AG04449 (cell line): ENCODE data around the gene IGSF3.
"Not testable (repeated sequence)": the region's sequence is repeated elsewhere in the genome, so short reads cannot be mapped to it uniquely, and the experiment has no call there.

Source experiments
- CTCF ChIA-PET: fragments of 350-600 bp; formaldehyde crosslinking; extraction: SDS; loops from one replicate; lab custom pipeline; 2021; ENCODE audit warnings: antibody characterized with exemption; lab: Yijun Ruan, JAX
- POLR2A ChIA-PET: fragments of 400-600, 350-600 bp; formaldehyde crosslinking; extraction: SDS; loops from one replicate; lab custom pipeline; 2020; ENCODE audit warnings: antibody characterized with exemption, inconsistent platforms; lab: Yijun Ruan, JAX
- DNase-seq: peaks from one replicate; pipeline ENCODE4 v3.0.0-alpha.2; 2010; ENCODE audit warnings: low read depth, low spot score
- H3K4me3 ChIP-seq: 2 replicates; pipeline ENCODE4 v1.5.1; 2011; ENCODE audit warnings: low read depth, mild to moderate bottlenecking, control low read depth, low read length
- TF ChIP-seq, protein P1 (sequence below): IDR thresholded peaks from one replicate; pipeline ENCODE4 v1.5.1; 2011; ENCODE audit warnings: mild to moderate bottlenecking, moderate library complexity, low read length, control low read depth, inconsistent platforms; ENCODE audit not compliant: insufficient read depth; ENCODE audit errors: missing control alignments

IGSF3 gene

DNA sequence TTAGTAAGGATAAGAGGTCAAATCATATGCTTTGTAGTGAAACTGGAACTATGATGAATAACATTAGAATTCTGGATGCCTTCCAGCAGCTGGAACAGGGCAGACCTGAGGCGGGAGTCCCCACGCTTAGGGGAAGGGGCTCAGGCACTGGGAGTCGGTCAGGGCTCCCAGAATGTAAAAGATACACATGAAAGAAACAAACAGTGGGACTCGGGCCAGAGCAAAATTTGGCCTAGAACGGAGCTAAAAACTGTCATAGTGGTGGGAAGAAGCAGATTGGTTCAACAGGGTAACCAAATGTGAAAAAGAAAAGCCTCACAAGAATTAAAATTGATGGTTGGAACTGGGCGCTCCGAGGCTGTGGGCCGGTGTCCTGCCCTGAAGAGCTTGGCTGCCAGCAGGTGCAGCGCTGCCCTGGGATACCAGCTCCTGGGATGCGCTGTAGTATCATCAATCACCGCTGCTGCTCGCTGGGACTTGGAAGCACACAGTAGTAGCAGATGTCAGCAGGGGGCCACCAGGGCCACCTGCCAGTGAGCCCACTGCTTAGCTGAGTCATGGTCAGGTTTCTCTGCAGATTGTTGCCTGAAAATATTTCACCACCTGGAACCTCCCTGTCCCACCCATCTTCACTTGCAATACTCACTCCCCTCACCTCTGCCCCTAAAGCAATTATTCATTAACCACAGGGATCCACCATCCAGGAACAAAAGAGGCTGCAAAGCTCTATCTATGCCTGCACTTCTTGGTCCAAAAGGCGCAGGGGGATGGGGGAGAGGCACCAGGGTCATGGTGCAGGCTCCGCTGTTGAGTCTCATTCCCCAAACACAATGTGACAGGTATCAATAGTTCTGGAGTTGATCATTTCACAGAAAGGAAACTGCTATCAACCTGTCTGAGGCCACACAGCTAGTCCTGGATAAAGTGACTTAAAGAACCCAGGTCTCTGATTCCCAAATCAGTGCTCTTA lies 24.9 kb downstream of the IGSF3 start:
- CTCF ChIA-PET, DNase-seq, POLR2A ChIA-PET, H3K4me3 ChIP-seq: not testable (repeated sequence)

DNA sequence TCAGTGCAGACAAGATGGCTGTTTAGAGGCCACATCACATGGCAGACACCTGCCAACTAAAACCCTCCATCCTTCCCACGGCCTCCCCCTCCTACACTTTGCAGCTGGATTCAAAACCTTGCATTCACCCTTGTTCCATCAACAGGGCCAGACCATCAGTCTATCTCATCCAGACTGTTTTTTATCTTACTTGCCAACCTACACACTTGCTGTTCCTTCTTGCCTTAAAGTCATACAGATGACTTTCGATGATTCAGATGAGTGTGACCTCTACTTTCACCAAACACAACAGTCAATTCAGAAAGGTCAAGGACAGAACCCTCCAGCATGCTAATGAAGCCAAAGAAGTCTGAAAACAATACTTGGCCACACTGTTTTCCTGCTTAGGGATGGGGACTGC lies 29.9 kb downstream of the IGSF3 start:
- POLR2A ChIA-PET, H3K4me3 ChIP-seq, DNase-seq, CTCF ChIA-PET: not testable (repeated sequence)

DNA sequence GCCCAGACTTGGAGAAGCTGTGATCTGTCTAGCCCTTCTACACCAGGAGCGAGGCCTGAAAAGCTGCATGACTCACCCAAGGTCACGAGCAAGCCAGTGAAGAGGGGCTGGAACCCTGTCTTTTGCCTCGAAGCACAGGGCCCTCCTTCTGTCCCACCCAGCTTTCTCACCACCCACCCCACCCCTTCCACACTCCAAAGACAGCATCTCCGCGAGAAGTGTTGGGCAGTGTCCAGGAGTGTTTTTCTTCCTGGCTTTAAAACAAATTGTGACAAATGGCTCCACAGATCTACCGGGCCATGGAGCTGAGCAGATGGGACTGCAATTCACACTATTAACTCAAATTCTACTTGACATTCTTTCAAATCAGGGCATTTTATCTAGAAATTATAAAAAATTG lies 30.9 kb downstream of the IGSF3 start:
- H3K4me3 ChIP-seq, DNase-seq, CTCF ChIA-PET, POLR2A ChIA-PET: not testable (repeated sequence)

DNA sequence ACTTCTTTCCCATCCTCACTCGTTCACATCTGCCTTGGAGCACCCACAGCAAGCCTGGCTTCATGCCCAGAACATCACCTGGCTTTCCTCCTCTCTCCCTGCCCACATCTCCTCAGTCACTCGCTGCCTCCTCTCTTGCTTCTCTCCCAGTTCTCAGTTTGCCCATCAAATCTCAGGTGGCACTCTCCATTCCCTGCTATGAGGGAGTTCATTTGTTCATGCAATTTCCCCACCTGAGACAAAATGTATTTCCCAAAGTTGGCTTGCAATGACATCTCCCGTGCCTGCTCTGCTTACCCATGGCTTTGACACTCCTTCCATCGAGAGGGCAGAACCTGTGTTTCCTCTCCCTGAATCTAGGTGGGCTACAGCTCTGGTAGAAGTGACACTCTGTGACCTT lies 33.1 kb downstream of the IGSF3 start:
- POLR2A ChIA-PET, CTCF ChIA-PET, H3K4me3 ChIP-seq, DNase-seq: not testable (repeated sequence)

DNA sequence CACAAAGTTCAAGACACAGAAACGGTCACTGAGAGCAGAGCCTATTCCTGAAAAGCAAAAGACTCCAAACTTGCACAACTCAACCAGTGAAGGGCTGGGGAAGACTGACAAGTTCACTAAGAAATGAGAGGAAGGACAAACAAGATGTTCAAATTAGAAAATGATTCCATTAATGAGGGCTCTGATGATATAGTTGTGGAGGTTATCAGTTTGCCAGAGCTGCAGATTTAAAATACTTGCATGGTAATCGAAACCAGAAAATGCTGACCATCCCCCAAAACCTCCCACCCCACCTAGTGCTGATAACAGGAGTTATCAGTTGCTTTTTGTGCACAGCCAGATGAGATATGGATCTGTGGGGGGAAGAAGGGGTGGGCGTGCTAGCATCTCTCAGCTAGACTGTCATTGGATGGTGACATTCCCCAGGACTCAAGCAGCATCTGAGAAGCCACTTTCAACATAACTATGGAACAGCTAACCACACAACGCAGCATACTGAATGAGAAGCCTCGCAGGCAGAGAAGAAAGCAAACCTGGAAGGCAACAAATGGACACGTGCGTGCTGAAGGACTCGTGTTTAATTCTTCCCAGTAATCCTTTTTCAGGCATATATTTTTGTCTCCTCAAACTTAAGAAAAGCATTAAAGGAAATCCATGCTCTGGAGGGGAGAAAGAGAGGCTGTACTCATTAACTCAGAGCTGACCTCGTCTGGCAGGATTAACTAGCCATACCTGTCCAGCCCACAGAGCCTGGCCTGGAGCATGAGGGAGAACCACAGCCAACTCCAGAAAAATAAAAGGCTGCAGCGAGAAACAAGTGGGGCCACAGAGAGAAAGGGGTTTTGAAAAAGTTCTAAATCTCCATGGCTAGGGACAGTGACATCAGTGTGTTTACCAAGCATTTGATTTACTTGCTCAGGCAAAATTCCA lies 35.3 kb downstream of the IGSF3 start:
- POLR2A ChIA-PET, CTCF ChIA-PET, H3K4me3 ChIP-seq, DNase-seq: not testable (repeated sequence)

DNA sequence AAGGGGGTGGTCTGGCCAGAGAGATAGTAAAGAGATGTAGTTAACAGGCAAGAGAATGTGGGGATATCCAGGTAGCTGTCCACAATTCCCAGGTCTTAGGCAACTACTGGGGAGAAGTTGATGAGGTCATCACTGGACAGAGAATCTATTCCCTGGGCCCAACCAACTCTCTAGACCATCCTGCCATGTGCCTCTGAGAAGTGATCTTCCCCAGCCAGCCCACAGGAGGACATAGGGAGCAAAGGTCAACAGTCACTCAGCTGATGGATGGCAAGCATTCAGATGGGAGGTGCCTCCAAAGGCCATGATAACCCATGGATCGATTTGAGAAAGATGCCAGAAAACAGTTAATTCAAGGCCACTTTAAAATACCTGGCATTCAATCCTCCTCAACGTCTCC lies 36.0 kb downstream of the IGSF3 start:
- CTCF ChIA-PET, H3K4me3 ChIP-seq, DNase-seq, POLR2A ChIA-PET: not testable (repeated sequence)

DNA sequence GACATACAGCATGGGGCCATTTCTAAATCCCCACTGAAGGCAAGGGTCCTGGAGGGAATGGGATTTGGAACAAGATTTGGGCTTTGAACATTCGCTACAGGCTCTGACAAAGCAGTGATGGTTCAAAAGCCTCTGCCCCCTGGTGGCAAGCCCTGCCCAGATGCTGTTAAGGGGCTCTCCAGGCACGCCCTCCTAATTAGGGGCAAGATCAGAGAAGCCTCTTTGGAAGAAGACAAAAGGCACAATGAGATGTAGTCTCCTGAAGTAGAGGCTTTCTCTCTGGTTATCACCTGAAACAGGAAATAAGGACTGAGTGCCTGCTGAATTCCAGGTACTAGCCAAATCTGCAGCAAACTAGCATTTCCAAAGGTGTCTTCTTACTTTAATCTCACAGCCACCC lies 37.5 kb downstream of the IGSF3 start:
- CTCF ChIA-PET, DNase-seq, POLR2A ChIA-PET, H3K4me3 ChIP-seq: not testable (repeated sequence)

DNA sequence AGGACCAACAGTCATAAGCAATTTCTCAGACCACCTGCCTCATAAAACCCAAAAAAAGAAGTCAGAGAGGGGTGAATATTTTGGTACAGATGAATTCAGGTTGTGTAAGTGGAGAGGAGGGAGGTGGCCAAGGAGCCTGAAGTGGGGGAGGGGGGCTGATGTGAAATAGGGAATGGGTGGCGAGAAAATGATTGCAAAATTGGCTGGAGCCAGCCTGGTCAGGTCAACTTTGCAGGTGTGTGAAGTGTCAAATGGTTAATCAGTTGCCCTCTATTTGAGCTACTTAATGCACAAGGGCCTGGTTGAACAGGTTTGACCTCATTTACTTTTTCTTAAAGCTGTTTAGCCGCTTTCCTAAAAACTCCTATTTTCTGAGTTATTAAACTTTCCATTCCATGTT lies 38.1 kb downstream of the IGSF3 start:
- POLR2A ChIA-PET, DNase-seq, CTCF ChIA-PET, H3K4me3 ChIP-seq: not testable (repeated sequence)

DNA sequence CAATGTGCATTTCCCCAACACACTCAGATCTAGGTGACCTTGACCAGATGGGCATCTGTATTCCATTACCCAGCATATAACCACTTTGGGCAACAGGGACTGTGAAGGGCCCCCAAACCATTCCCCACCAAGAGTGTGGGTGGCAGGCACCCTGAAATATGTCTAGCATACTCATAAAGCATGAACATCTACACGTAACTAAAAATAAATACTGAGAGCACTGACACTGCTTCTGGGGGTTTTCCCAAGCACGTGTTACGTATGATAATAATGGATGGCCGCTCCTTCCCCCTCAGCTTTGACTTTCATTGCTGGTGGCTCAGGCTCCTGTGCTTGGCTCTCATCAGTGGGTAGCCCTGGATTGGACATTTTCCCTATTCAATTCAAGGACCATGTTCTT lies 39.1 kb downstream of the IGSF3 start:
- no peak overlapping the region for H3K4me3 ChIP-seq
- no peak for DNase-seq
- POLR2A ChIA-PET: no interaction called here
- TF ChIP-seq, protein P1, sequence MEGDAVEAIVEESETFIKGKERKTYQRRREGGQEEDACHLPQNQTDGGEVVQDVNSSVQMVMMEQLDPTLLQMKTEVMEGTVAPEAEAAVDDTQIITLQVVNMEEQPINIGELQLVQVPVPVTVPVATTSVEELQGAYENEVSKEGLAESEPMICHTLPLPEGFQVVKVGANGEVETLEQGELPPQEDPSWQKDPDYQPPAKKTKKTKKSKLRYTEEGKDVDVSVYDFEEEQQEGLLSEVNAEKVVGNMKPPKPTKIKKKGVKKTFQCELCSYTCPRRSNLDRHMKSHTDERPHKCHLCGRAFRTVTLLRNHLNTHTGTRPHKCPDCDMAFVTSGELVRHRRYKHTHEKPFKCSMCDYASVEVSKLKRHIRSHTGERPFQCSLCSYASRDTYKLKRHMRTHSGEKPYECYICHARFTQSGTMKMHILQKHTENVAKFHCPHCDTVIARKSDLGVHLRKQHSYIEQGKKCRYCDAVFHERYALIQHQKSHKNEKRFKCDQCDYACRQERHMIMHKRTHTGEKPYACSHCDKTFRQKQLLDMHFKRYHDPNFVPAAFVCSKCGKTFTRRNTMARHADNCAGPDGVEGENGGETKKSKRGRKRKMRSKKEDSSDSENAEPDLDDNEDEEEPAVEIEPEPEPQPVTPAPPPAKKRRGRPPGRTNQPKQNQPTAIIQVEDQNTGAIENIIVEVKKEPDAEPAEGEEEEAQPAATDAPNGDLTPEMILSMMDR: no peak
- CTCF ChIA-PET: no interaction called here

DNA sequence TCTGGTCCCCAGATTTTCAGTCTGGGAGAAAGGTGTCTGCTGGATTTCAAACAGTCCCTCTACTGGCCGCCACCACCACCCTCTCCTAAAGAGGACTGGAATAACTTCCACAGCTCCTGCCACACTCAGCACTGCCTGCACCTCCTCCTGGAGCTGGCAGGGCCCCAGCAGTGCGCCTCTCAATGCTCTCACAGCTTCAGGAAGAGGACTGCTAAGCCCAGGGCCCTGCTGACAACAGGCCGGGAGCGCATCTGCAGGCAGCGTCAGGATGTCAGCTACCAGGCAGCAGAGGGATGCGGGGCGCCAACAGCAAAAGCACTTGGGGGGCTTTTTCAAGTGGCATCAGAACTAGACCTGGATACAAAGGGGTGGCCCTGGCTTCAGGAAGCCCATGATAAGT lies 40.2 kb downstream of the IGSF3 start:
- H3K4me3 ChIP-seq, CTCF ChIA-PET, POLR2A ChIA-PET, DNase-seq: not testable (repeated sequence)

DNA sequence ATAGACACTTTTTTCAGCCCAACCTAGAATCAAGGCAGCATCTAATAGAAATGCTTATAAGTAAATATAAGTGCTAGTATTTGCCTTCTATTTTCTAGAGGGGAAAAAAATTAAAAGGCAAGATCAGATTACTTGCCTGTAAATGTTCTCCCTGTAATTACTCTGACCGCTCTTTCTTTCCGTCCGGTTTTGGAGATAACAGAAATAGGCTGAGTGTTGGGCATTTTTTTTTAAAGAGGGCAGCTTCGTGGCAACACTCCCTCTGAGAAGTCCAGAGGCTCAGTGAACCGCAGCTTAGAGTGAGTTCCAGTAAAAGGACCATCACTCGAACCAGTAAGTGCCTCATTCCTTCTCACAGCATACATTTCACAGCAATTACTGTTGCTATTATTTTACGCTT lies 40.6 kb downstream of the IGSF3 start:
- POLR2A ChIA-PET, CTCF ChIA-PET, DNase-seq, H3K4me3 ChIP-seq: not testable (repeated sequence)

DNA sequence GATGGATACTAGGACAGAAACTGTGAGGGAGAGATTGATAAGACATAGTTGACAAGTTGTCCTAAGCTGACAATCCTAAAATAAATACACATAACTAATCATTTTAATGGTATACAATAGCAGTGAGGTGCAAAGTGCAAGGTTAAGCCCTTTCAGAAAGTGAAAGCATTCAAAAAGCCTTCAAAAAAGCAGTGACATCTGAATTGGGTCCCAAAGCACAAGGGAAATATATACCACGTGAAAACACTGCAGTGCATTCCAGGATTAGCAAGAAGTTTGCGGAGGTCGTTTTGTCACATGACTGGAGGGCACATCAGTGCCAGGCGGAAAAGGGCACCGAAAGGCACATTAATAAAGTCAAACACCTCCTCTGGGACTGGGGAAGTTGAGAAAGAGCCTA lies 42.4 kb downstream of the IGSF3 start:
- POLR2A ChIA-PET, H3K4me3 ChIP-seq, DNase-seq, CTCF ChIA-PET: not testable (repeated sequence)
